Activated effector memory CD4-positive, alpha-beta T cell treated with anti-CD3 and anti-CD28 coated beads, Interleukin-2, amount 50 U/mL, for 16 hours (primary cell): ENCODE data around the gene DIP2C.

ENCODE experiments used
- DNase-seq: peaks from one replicate; pipeline ENCODE4 v3.0.0-alpha.2; 2020

DIP2C gene

GRCh38 chr10:625333-625696, 64.2 kb downstream of the DIP2C start:
- no peak for DNase-seq

GRCh38 chr10:624605-625332, 64.7 kb downstream of the DIP2C start:
- DNase-seq = no peak

DNA sequence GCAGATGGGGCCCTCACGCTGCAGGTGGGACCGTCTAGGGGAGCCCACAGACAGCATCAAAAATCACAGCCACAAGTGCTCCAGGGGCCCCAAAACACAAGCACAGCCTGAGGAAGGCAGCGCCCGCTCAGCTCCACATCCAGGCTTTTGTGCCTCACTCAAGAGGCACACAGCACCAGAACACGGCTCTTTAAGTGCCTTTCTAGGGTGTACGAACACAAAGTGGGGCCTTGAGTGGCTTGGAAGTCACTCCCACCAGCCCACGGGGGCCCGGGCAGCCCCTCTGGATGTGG, 65.2 kb downstream of the DIP2C start:
- no peak for DNase-seq

DNA sequence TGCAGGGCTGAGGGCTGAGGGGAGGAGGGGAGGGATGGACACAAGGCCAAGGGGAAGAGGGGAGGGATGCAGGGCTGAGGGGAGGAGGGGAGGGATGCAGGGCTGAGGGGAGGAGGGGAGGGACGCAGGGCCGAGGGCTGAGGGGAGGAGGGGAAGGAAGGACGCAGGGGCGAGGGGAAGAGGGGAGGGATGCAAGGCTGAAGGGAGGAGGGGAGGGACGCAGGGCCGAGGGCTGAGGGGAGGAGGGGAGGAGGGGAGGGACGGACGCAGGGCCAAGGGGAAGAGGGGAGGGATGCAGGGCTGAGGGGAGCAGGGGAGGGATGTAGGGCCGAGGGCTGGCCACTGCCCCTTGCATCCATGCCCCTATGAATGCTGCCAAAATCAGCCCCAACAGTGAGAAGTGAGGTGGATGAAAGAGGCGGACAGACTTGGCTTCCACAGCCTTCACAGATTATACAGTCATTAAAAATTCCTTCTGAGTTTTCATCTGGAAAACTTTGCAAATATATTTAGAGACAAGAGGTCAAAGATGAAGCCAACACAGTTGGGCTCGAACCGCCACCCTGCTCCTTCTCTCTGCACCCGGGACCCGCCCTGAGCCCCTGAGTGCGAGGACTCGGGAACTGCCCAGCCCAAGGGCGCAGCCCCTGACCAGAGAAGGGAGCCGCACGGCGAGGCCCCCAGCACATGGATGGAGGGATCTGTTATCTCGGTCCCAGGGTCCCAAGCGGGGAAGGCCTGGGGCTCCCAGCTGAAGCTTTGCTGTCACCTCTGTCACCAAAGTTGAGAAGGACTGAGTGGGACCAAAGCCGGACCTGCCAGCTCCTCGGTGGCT, 65.8 kb downstream of the DIP2C start:
- DNase-seq = no peak

- no peak for DNase-seq
These were observed 66.5 kb downstream of the DIP2C start for GRCh38 chr10:623014-623413.

- no peak for DNase-seq
These were observed 67.3 kb downstream of the DIP2C start for GRCh38 chr10:621981-622740.

- no peak for DNase-seq
These were observed 68.0 kb downstream of the DIP2C start for GRCh38 chr10:621513-621912.

DNA sequence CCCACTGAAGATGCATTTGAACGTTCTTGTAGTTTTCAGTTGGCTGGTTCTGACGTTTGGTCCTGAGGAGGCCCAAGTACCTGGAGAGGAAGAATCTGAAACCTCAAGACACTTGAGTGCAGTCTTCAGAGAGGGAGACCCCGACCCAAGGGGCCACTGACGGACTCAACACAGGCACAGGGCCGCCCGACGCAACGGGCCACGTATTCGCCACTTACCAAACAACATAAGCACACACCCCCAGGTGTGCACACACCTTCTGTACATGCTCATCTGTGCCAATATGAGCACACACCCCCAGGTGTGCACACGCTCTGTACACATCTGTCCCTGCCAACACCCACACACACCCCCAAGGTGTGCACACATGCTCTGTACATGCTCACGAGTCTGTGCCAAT, 68.5 kb downstream of the DIP2C start:
- no peak for DNase-seq

DNA sequence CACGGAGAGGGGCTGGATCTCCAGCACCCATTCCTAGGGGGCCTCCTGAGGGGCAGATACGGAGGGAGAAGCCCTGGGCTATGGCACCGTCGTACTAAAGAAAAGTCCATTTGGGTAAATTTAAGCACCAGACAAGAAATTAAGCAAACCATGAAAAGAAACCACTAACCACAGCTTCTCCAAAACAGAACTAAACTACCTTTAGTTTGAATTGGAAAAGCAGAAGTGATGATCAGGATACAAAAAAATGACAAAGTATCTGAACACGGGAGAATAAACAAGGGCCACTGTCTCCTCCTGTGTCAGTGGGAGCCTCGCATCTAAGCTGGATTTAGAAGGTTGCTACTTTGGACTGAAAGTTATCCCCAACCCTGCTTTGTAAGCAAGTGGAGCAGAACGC, 69.1 kb downstream of the DIP2C start:
- DNase-seq = no peak

DNA sequence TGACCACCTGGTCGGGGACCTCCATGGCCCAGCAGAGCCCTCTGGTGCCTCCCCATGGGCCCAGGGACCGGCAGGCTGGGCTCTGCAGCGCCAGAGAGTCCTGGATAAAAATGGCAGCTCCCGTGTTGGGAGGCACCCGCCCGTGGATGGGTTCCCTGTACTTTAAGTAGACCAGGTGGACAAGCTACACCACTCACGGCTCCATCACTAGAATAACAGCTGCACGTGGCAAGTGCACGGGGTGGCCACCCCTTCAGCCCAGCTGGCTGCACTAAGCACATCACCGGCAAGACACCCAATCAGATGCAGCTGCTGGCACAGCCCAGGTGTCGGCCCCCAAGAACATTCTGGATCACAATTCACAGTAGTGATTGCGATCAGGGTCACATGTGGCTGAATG, 69.8 kb downstream of the DIP2C start:
- no peak for DNase-seq

GRCh38 chr10:618229-618989, 71.1 kb downstream of the DIP2C start:
- no peak for DNase-seq

- no peak for DNase-seq
These were observed 72.0 kb downstream of the DIP2C start for GRCh38 chr10:617471-617870.

DNA sequence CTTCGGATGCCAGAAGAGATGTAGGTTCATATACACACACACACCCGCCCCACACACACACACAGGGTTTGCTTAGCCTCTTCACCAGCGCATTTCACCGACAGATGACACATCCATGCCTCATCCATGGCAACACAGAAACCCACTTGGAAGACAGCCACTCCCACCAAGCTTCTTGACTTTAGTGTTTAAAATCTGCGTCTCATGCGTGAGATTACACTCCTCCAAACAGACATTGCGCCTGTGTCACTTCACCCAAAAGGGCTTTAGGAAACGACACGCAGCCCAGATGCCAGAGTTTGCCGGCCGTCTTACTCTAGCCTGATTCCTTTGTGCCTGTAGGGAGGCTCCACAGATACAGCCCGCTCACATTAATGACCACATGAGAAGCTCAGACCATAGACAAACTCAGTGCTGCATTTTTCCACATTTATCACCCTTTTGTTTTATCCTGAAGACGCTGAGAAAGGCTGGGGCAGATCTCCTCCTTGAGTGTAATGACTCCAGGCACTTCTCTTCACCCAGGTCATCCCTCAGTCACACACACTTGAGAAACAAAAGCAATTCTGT, 73.8 kb downstream of the DIP2C start:
- DNase-seq = no peak

DNA sequence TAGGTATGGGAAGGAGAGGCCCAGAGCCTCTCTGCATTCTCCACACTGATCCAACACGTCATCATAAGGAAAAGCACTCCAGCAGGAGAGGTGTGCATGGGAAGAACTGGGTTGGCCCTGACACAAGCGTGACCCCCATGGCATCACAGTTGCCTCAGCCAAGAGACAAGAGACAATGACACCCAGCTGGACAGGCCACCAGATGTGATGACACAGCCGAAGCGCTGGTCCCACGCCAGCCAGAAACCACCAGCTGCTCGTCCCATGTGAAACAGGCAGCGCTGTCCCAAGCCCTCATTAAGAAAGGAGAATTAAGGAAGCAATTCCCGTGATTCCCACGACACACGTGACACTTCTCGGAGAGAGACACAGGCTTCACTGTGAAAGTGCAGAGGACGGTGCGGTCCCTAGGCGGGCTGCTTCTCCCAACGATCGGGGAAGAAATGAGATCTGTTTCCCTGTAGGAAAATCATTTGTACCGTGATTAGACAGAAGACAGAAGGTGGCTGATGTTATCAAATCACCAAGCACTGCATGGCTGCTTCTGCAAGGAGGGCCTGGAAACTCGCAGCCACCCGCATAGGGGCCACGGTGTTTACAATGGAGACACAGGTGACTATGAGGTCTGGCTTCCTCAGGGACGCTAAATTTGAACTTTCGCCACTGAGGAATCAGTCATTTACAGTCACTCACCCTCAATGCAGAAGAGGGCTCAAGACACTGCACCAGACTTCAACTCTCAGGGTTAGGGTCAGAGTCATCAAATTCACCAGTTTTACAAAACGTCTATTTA, 74.5 kb downstream of the DIP2C start:
- DNase-seq = no peak

DNA sequence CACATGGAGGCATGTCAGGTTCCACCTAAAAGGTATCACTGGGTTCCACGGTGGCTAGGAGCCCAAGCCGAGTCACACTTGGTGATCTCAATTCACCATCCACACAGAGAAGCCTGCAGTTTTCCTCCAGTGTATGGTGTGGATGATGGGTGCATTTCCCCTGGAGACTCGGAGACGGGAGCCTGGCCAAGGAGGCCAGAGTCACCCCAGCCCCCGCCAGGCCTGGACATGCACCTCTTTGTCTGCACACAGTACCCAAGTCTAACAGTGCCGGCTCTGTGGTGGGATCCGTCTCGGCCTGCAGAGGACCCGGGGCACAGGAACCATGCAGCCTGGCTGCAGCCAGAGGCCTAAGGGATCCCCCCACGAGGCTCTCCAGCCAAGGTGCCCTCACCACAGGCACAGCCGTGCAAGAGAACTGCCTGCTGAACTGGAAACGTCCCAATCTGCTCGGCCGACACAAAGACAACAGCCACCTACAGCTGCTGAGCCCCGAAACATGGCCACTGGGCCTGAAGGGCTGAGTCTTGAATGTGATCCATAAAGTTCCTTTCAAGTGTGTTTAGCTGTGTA, 75.2 kb downstream of the DIP2C start:
- no peak for DNase-seq

DNA sequence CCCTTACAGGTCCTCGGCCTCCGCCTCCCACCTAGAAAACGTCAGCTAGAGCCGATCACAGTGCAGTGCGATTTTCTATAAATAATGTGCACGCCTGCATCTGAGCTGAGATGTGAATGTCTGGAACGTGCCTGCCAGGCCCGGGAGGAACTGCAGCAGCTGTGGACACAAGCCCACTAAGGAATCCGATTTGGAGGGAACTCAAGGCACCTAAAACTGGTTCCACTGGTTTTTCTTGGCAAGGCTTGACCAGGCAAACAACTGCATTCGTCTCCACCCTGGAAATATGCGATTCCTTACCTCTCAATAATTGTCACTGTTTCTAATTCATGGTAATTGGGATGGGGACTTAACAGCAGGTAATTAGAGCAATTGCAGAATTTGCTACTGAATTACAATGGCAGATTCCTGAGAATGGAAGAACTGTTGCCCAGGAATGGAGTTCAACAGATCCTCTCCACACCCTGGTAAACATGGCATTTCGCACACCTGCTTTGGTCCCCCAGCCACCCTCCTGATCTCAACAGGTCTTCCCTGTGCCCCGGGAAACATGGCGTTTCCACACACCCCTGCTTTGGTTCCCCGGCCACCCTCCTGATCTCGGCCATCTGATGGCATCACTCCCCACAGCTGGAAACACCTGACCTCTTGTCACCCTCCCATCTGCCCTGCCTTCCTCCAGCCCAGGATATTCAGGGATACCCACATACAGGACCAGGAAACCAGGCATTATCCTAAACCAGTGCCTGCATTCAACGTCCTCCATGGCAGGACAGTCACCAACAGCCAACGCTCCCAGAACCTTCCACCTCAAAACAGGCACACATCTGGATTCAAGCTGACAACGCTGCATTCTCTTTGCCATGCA, 76.0 kb downstream of the DIP2C start:
- DNase-seq = no peak

DNA sequence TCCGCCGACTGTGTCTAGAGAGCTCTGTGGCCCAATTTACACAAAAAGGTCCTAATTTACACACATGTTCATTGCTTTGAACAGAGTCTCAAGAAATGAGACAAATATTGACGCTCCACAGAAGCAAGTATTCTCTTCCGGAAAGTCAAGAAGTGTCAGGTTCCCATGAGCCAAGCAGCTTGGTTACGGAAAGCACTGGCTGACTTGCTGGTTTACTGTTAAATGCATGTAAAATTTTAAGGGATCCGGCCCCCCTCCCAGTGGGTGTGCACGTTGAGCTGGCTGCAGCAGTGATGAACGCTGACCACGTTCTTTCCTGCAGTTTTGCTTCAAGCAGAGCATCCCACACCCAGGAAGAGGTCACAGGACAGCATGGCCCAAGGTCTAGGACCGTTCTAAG, 76.8 kb downstream of the DIP2C start:
- DNase-seq = no peak

DNA sequence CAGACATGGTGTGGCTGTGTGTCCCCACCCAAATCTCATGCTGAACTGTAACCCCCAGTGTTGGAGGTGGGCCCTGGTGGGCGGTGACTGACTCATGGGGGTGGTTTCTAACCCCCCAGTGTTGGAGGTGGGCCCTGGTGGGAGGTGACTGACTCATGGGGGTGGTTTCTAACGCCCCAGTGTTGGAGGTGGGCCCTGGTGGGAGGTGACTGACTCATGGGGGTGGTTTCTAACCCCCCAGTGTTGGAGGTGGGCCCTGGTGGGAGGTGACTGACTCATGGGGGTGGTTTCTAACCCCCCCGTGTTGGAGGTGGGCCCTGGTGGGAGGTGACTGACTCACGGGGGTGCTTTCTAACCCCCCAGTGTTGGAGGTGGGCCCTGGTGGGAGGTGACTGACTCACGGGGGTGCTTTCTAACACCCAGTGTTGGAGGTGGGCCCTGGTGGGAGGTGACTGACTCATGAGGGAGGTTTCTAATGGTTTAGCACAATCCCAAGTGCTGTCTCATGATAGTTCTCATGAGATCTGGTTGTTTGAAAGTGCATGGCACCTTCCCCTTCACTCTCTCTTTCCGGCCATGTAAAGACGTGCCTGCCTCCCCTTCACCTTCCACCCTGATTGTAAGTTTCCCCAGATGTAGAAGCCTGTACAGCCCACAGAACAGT, 78.7 kb downstream of the DIP2C start:
- DNase-seq = peak; percentile 75

GRCh38 chr10:609868-610545, 79.5 kb downstream of the DIP2C start:
- DNase-seq = no peak
